ENCODE measurements around the gene MIER1.
"Not testable (repeated sequence)": the region's sequence is repeated elsewhere in the genome, so short reads cannot be mapped to it uniquely, and the experiment has no call there.

The MIER1 gene

GRCh38 chr1:66940981-66941380 lies 16.2 kb downstream of the MIER1 start:
- DNase-seq = no peak

GRCh38 chr1:66943361-66943969 lies 18.7 kb downstream of the MIER1 start:
- no peak for DNase-seq

- no peak for DNase-seq
Observed at GRCh38 chr1:66944330-66945274, 19.8 kb downstream of the MIER1 start.

- no peak for DNase-seq
Observed at GRCh38 chr1:66945316-66945715, 20.5 kb downstream of the MIER1 start.

- DNase-seq = no peak
Observed at GRCh38 chr1:66947267-66947666, 22.5 kb downstream of the MIER1 start.

- no peak for DNase-seq
Observed at GRCh38 chr1:66951513-66951912, 26.7 kb downstream of the MIER1 start.

- no peak for DNase-seq
Observed at GRCh38 chr1:66954208-66954607, 29.4 kb downstream of the MIER1 start.

- DNase-seq = no peak
Observed at GRCh38 chr1:66957938-66958337, 33.1 kb downstream of the MIER1 start.

GRCh38 chr1:66966188-66966873 lies 41.5 kb downstream of the MIER1 start:
- DNase-seq = not testable (repeated sequence)

- no peak for DNase-seq
Observed at GRCh38 chr1:66968574-66968973, 43.8 kb downstream of the MIER1 start.

- DNase-seq = no peak
Observed at GRCh38 chr1:66978201-66978600, 53.4 kb downstream of the MIER1 start.

- DNase-seq = not testable (repeated sequence)
Observed at GRCh38 chr1:66979621-66980020, 54.8 kb downstream of the MIER1 start.

- DNase-seq = no peak
Observed at GRCh38 chr1:66980745-66981367, 56.1 kb downstream of the MIER1 start.

GRCh38 chr1:66981679-66982078 lies 56.9 kb downstream of the MIER1 start:
- peak; percentile 18 for DNase-seq

- DNase-seq = no peak
Observed at GRCh38 chr1:66982561-66983260, 57.9 kb downstream of the MIER1 start.

- DNase-seq = no peak
Observed at GRCh38 chr1:66984491-66984890, 59.7 kb downstream of the MIER1 start.

GRCh38 chr1:66985835-66986234 lies 61.0 kb downstream of the MIER1 start:
- DNase-seq = no peak

GRCh38 chr1:66993076-66993475 lies 68.3 kb downstream of the MIER1 start:
- DNase-seq = no peak

- DNase-seq = peak; percentile 32
Observed at GRCh38 chr1:66996018-66996682, 71.4 kb downstream of the MIER1 start.

GRCh38 chr1:66998972-66999371 lies 74.2 kb downstream of the MIER1 start:
- no peak for DNase-seq

GRCh38 chr1:66999640-67000400 lies 75.0 kb downstream of the MIER1 start:
- no peak for DNase-seq
